ENCODE results near the gene TGFBR1. TPM values are rescaled to one million over a fixed set of nuclear protein-coding genes. Genes with fewer than 3 reads are reported as not detected.
"Not testable (repeated sequence)": the region's sequence is repeated elsewhere in the genome, so short reads cannot be mapped to it uniquely, and the experiment has no call there.

Gene TGFBR1
- total RNA-seq, 1 donor from 2014 or later = 38.1 TPM

- Histone ChIP-seq H3K9ac (ENCODE audit: low read depth in 1 of 3, low read length in 3 of 3) (no peak overlapping the region), H3K9me3 (ENCODE audit: control insufficient read depth in 3 of 3, low read length in 3 of 3) (peaks cover 0 to 2% (median 0%) of the 10 kb centered on the region in 3 donors), H3K4me1 (ENCODE audit: control insufficient read depth in 3 of 3, insufficient read depth in 3 of 3, low read length in 3 of 3) (no peaks in the 10 kb centered on the region), H3K27ac (ENCODE audit: low read depth, low read length) (no peak overlapping the region), H3K27me3 (ENCODE audit: control insufficient read depth in 3 of 3, insufficient read depth in 3 of 3, low read length in 3 of 3) (peaks cover 0 to 3% (median 0%) of the 10 kb centered on the region in 3 donors), H3K36me3 (ENCODE audit: control insufficient read depth in 3 of 3, insufficient read depth in 3 of 3, low read length in 3 of 3) (no peaks in the 10 kb centered on the region), H3K4me3 (ENCODE audit: low read length in 3 of 3) (no peak overlapping the region)
Observed at GRCh38 chr9:99192786-99193465, 88.0 kb downstream of the TGFBR1 start.

- Histone ChIP-seq H3K9ac (ENCODE audit: low read depth in 1 of 3, low read length in 3 of 3) (no peak overlapping the region), H3K4me1 (ENCODE audit: control insufficient read depth in 3 of 3, insufficient read depth in 3 of 3, low read length in 3 of 3) (no peaks in the 10 kb centered on the region), H3K27me3 (ENCODE audit: control insufficient read depth in 3 of 3, insufficient read depth in 3 of 3, low read length in 3 of 3) (peaks cover 0 to 3% (median 0%) of the 10 kb centered on the region in 3 donors), H3K36me3 (ENCODE audit: control insufficient read depth in 3 of 3, insufficient read depth in 3 of 3, low read length in 3 of 3) (no peaks in the 10 kb centered on the region), H3K4me3 (ENCODE audit: low read length in 3 of 3) (no peak overlapping the region), H3K9me3 (ENCODE audit: control insufficient read depth in 3 of 3, low read length in 3 of 3) (peaks cover 0 to 2% (median 0%) of the 10 kb centered on the region in 3 donors), H3K27ac (ENCODE audit: low read depth, low read length) (no peak overlapping the region)
Observed at GRCh38 chr9:99193466-99193821, 88.5 kb downstream of the TGFBR1 start.

- not testable (repeated sequence) for H3K9me3 ChIP-seq (ENCODE audit: control insufficient read depth in 3 of 3, low read length in 3 of 3); H3K27ac ChIP-seq (ENCODE audit: low read depth, low read length); H3K4me1 ChIP-seq (ENCODE audit: control insufficient read depth in 3 of 3, insufficient read depth in 3 of 3, low read length in 3 of 3); H3K4me3 ChIP-seq (ENCODE audit: low read length in 3 of 3); H3K27me3 ChIP-seq (ENCODE audit: control insufficient read depth in 3 of 3, insufficient read depth in 3 of 3, low read length in 3 of 3); H3K36me3 ChIP-seq (ENCODE audit: control insufficient read depth in 3 of 3, insufficient read depth in 3 of 3, low read length in 3 of 3); H3K9ac ChIP-seq (ENCODE audit: low read depth in 1 of 3, low read length in 3 of 3)
Observed at GRCh38 chr9:99196484-99196883, 91.6 kb downstream of the TGFBR1 start.

- no peaks in the 10 kb centered on the region for H3K27me3 ChIP-seq (ENCODE audit: control insufficient read depth in 3 of 3, insufficient read depth in 3 of 3, low read length in 3 of 3)
- H3K4me1 ChIP-seq (ENCODE audit: control insufficient read depth in 3 of 3, insufficient read depth in 3 of 3, low read length in 3 of 3) = no peaks in the 10 kb centered on the region
- H3K36me3 ChIP-seq (ENCODE audit: control insufficient read depth in 3 of 3, insufficient read depth in 3 of 3, low read length in 3 of 3) = no peaks in the 10 kb centered on the region
- no peak overlapping the region for H3K4me3 ChIP-seq (ENCODE audit: low read length in 3 of 3)
- H3K9ac ChIP-seq (ENCODE audit: low read depth in 1 of 3, low read length in 3 of 3) = no peak overlapping the region
- H3K27ac ChIP-seq (ENCODE audit: low read depth, low read length) = no peak overlapping the region
- H3K9me3 ChIP-seq (ENCODE audit: control insufficient read depth in 3 of 3, low read length in 3 of 3) = peaks cover 0 to 2% (median 0%) of the 10 kb centered on the region in 3 donors
Observed at GRCh38 chr9:99197124-99197630, 92.3 kb downstream of the TGFBR1 start.

GRCh38 chr9:99197987-99198386 is 93.1 kb downstream of the TGFBR1 start:
- Histone ChIP-seq H3K27me3 (ENCODE audit: control insufficient read depth in 3 of 3, insufficient read depth in 3 of 3, low read length in 3 of 3) (no peaks in the 10 kb centered on the region), H3K36me3 (ENCODE audit: control insufficient read depth in 3 of 3, insufficient read depth in 3 of 3, low read length in 3 of 3) (no peaks in the 10 kb centered on the region), H3K4me3 (ENCODE audit: low read length in 3 of 3) (no peak overlapping the region), H3K9me3 (ENCODE audit: control insufficient read depth in 3 of 3, low read length in 3 of 3) (peaks cover 0 to 2% (median 0%) of the 10 kb centered on the region in 3 donors), H3K9ac (ENCODE audit: low read depth in 1 of 3, low read length in 3 of 3) (no peak overlapping the region), H3K4me1 (ENCODE audit: control insufficient read depth in 3 of 3, insufficient read depth in 3 of 3, low read length in 3 of 3) (no peaks in the 10 kb centered on the region), H3K27ac (ENCODE audit: low read depth, low read length) (no peak overlapping the region)

DNA sequence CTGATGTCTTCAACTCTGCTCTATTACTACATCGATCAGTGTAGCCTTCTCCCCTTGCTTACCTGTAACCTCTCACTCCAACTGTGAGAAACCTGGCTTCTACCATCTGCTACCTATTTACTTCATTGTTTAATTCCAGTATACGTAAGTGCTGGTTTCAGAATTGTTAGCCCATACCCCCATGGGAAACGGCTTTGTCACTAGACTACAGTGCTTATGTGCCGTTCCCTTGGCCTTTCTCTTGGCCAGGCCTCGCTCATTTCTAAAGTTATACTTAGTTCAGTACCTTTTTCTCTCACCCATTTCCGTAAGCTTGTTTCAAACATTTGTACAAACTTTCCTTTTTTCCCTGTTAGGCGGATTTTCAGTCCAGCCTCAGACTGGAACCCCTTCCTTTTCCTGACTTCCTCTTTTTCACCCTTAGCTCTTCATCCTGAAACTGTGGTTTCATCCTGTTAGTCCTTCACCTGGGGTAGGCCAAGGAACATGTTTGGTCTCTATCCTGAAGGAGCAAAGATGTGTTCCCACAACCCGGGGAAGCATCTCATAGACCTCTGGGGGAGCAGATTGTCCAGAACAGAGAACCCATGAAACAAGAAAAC is 95.1 kb downstream of the TGFBR1 start:
- H3K4me1 ChIP-seq (ENCODE audit: control insufficient read depth in 3 of 3, insufficient read depth in 3 of 3, low read length in 3 of 3) = no peaks in the 10 kb centered on the region
- H3K4me3 ChIP-seq (ENCODE audit: low read length in 3 of 3) = no peak overlapping the region
- H3K9ac ChIP-seq (ENCODE audit: low read depth in 1 of 3, low read length in 3 of 3) = no peak overlapping the region
- no peaks in the 10 kb centered on the region for H3K27me3 ChIP-seq (ENCODE audit: control insufficient read depth in 3 of 3, insufficient read depth in 3 of 3, low read length in 3 of 3)
- H3K36me3 ChIP-seq (ENCODE audit: control insufficient read depth in 3 of 3, insufficient read depth in 3 of 3, low read length in 3 of 3) = no peaks in the 10 kb centered on the region
- no peaks in the 10 kb centered on the region for H3K9me3 ChIP-seq (ENCODE audit: control insufficient read depth in 3 of 3, low read length in 3 of 3)
- no peak overlapping the region for H3K27ac ChIP-seq (ENCODE audit: low read depth, low read length)

DNA sequence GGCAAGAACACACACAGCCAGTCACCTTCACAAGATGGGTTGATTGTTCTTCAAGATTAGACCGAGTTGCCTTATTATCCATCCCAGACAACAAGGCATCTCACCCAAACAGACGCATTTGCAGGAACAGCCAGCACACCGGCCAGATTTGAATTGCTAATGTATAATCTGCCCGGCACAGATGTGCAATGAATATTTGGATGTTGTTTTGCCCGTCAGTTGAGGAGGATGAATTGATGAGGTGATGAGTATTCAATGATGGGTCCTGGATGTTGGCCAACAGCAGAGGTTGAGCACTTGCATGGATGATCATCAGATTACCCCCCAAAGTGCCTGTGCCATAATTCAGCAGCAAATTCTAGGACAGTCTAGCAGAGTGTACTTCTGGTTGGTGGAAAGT is 96.7 kb downstream of the TGFBR1 start:
- Histone ChIP-seq H3K27me3 (ENCODE audit: control insufficient read depth in 3 of 3, insufficient read depth in 3 of 3, low read length in 3 of 3) (no peaks in the 10 kb centered on the region), H3K9ac (ENCODE audit: low read depth in 1 of 3, low read length in 3 of 3) (no peak overlapping the region), H3K4me1 (ENCODE audit: control insufficient read depth in 3 of 3, insufficient read depth in 3 of 3, low read length in 3 of 3) (no peaks in the 10 kb centered on the region), H3K27ac (ENCODE audit: low read depth, low read length) (no peak overlapping the region), H3K4me3 (ENCODE audit: low read length in 3 of 3) (no peak overlapping the region), H3K36me3 (ENCODE audit: control insufficient read depth in 3 of 3, insufficient read depth in 3 of 3, low read length in 3 of 3) (no peaks in the 10 kb centered on the region), H3K9me3 (ENCODE audit: control insufficient read depth in 3 of 3, low read length in 3 of 3) (no peaks in the 10 kb centered on the region)

Small RNA genes lying within 50 kb of the gene (small RNA-seq; reads per million reads assigned to genes)
- gene RN7SL794P (not detected), gene RNA5SP290 (not detected)

Other genes with a start within 250 kb of the TGFBR1 start
- gene COL15A1, start 161.2 kb upstream of the TGFBR1 start, total RNA-seq = 178 TPM
- gene ALG2, start 116.8 kb downstream of the TGFBR1 start, total RNA-seq = 39.7 TPM
- 41.2 TPM for gene SEC61B, start 117.2 kb downstream of the TGFBR1 start, total RNA-seq

Measured in skeletal muscle tissue (tissue), 5 donors.